ENCODE results near the gene F8. TPM values are rescaled to one million over a fixed set of nuclear protein-coding genes. Genes with fewer than 3 reads are reported as not detected.
A peak's percentile ranks its signal among the peaks of the same experiment; 100 is the strongest.

Gene F8
- total and polyA plus RNA-seq, 2 donors from 2014 or later, result 15.1 to 41.3 TPM

DNA sequence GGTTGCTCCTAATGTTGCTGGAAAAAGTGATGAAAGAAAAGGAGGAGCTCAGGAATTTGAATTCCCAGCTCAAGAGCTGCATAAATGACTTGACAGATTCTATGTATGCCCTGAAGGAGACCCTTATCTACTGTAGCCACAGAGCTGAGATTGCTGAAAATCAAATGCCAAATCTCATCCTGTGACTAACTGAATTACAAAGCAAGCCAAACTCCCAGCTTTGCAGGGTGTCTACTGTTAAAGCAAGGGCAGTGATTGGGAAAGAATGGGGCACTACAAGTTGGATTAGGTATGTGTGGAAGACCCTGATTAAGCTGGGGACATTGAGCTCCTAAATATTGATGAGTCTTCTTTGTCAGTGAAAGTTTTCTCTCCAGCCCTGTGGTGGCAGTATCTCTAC lies 167.3 kb downstream of the F8 start:
- DNase-seq (no peak), FAIRE-seq (no peak)
- no peak overlapping the region for H3K27ac ChIP-seq (ENCODE audit: low read depth in 2 of 2, low read length in 2 of 2)
- H3K36me3 ChIP-seq (ENCODE audit: control insufficient read depth in 2 of 3, insufficient read depth in 3 of 3, low read length in 3 of 3), result peaks cover 0 to 2% (median 0%) of the 10 kb centered on the region in 3 donors
- no peak overlapping the region for H3K9ac ChIP-seq (ENCODE audit: low read length in 3 of 3)
- intact Hi-C loops (cut with DNase I), result no loop called here
- no peaks in the 10 kb centered on the region for H3K9me3 ChIP-seq (ENCODE audit: control insufficient read depth in 2 of 3, insufficient read depth in 1 of 3, low read length in 3 of 3)
- TF ChIP-seq, protein P1, sequence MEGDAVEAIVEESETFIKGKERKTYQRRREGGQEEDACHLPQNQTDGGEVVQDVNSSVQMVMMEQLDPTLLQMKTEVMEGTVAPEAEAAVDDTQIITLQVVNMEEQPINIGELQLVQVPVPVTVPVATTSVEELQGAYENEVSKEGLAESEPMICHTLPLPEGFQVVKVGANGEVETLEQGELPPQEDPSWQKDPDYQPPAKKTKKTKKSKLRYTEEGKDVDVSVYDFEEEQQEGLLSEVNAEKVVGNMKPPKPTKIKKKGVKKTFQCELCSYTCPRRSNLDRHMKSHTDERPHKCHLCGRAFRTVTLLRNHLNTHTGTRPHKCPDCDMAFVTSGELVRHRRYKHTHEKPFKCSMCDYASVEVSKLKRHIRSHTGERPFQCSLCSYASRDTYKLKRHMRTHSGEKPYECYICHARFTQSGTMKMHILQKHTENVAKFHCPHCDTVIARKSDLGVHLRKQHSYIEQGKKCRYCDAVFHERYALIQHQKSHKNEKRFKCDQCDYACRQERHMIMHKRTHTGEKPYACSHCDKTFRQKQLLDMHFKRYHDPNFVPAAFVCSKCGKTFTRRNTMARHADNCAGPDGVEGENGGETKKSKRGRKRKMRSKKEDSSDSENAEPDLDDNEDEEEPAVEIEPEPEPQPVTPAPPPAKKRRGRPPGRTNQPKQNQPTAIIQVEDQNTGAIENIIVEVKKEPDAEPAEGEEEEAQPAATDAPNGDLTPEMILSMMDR (IDR thresholded peaks at IDR 0.05; ENCODE audit: borderline replicate concordance, extremely low read depth, insufficient read depth), result no peak
- H3K4me3 ChIP-seq (ENCODE audit: low read length in 3 of 3), result no peak overlapping the region
- H3K4me1 ChIP-seq (ENCODE audit: control insufficient read depth in 2 of 3, insufficient read depth in 2 of 3, low read depth in 1 of 3, low read length in 3 of 3), result no peaks in the 10 kb centered on the region
- no peaks in the 10 kb centered on the region for H3K27me3 ChIP-seq (ENCODE audit: control insufficient read depth, insufficient read depth, low read length)

DNA sequence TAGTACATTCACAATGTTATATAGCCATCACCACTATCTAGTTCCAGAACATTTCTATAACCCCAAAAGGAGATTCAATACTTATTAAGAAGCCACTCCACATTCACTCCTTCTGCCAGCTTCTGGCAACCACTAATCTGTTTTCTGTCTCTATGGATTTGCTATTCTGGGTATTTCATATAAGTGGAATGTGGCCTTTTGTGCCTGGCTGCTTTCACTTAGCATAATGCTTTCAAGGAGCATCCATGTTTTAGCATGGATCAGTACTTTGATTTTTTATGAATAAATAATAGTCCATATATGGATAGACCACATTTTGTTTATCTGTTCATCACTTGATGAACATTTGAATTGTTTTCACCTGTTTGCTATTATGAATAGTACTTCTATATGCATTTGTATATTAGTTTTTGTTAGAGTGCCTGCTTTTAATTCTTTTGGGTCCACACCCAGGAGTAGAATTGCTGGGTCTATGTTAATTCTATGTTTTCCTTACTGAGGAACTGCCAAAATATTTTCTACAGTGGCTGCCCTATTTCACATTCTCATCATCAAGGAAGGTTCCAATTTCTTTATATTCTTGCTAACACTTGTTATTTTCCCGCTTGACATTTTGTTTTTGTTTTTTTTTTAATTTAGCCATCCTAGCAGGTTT lies 171.4 kb downstream of the F8 start:
- intact Hi-C loops (cut with DNase I), result no loop called here
- TF ChIP-seq, protein P1 (IDR thresholded peaks at IDR 0.05; ENCODE audit: borderline replicate concordance, extremely low read depth, insufficient read depth), result no peak
- no peaks in the 10 kb centered on the region for H3K36me3 ChIP-seq (ENCODE audit: control insufficient read depth in 2 of 3, insufficient read depth in 3 of 3, low read length in 3 of 3)
- no peaks in the 10 kb centered on the region for H3K27me3 ChIP-seq (ENCODE audit: control insufficient read depth, insufficient read depth, low read length)
- H3K9me3 ChIP-seq (ENCODE audit: control insufficient read depth in 2 of 3, insufficient read depth in 1 of 3, low read length in 3 of 3), result no peaks in the 10 kb centered on the region
- FAIRE-seq (no peak), DNase-seq (no peak)
- H3K4me1 ChIP-seq (ENCODE audit: control insufficient read depth in 2 of 3, insufficient read depth in 2 of 3, low read depth in 1 of 3, low read length in 3 of 3), result no peaks in the 10 kb centered on the region
- no peak overlapping the region for H3K27ac ChIP-seq (ENCODE audit: low read depth in 2 of 2, low read length in 2 of 2)
- H3K4me3 ChIP-seq (ENCODE audit: low read length in 3 of 3), result no peak overlapping the region
- H3K9ac ChIP-seq (ENCODE audit: low read length in 3 of 3), result no peak overlapping the region

DNA sequence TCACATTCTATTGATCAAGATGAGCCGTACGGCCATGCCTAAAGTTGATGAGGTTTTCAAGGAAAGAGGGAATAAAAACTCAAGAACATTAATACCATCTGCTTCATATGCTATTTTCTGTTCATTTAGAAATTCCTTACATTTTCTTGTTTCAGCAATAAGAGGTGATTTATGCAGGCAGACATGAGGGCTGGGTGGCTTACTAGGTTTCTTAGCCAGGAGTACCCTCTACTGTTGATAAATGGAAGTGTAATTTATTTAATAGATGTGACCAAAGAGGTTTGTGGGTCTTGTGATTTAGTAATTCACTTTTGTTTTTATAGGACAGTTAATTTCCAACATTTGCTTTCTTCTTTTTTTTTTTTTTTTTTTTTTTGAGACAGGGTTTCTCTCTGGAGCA lies 181.7 kb downstream of the F8 start:
- Histone ChIP-seq H3K27ac (ENCODE audit: low read depth in 2 of 2, low read length in 2 of 2) (no peak overlapping the region), H3K27me3 (ENCODE audit: control insufficient read depth, insufficient read depth, low read length) (no peaks in the 10 kb centered on the region), H3K36me3 (ENCODE audit: control insufficient read depth in 2 of 3, insufficient read depth in 3 of 3, low read length in 3 of 3) (no peaks in the 10 kb centered on the region), H3K9ac (ENCODE audit: low read length in 3 of 3) (no peak overlapping the region), H3K9me3 (ENCODE audit: control insufficient read depth in 2 of 3, insufficient read depth in 1 of 3, low read length in 3 of 3) (no peaks in the 10 kb centered on the region), H3K4me1 (ENCODE audit: control insufficient read depth in 2 of 3, insufficient read depth in 2 of 3, low read depth in 1 of 3, low read length in 3 of 3) (no peaks in the 10 kb centered on the region), H3K4me3 (ENCODE audit: low read length in 3 of 3) (no peak overlapping the region)
- intact Hi-C loops (cut with DNase I), result no loop called here
- peak in 2 of 5 donors; percentile 14 to 51 for DNase-seq
- TF ChIP-seq, protein P1 (IDR thresholded peaks at IDR 0.05; ENCODE audit: borderline replicate concordance, extremely low read depth, insufficient read depth), result peak; percentile 44
- FAIRE-seq, result peak; percentile 85

DNA sequence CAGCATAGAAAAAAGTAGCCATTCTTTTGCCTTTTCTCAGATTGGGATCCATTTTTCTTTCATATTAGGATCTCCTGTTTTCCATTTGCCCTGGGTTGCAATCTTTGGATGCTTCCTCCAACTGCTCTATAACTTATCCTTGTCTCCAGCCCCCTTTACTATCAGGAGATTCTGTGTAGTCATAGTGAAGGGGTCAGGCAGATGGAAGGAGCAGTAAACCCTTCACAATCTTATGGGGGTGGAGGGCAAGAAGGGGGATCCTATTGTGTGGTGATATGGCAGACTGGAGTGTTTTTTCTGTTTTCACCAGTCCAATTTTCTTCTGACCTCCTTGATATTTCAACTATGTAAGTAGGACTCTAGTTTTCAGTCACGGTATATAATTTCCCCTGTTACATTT lies 186.4 kb downstream of the F8 start:
- FAIRE-seq (no peak), DNase-seq (no peak)
- Histone ChIP-seq H3K36me3 (ENCODE audit: control insufficient read depth in 2 of 3, insufficient read depth in 3 of 3, low read length in 3 of 3) (no peaks in the 10 kb centered on the region), H3K4me1 (ENCODE audit: control insufficient read depth in 2 of 3, insufficient read depth in 2 of 3, low read depth in 1 of 3, low read length in 3 of 3) (no peaks in the 10 kb centered on the region), H3K4me3 (ENCODE audit: low read length in 3 of 3) (no peak overlapping the region), H3K9ac (ENCODE audit: low read length in 3 of 3) (no peak overlapping the region), H3K9me3 (ENCODE audit: control insufficient read depth in 2 of 3, insufficient read depth in 1 of 3, low read length in 3 of 3) (no peaks in the 10 kb centered on the region), H3K27ac (ENCODE audit: low read depth in 2 of 2, low read length in 2 of 2) (no peak overlapping the region), H3K27me3 (ENCODE audit: control insufficient read depth, insufficient read depth, low read length) (no peaks in the 10 kb centered on the region)
- intact Hi-C loops (cut with DNase I), result no loop called here
- TF ChIP-seq, protein P1 (IDR thresholded peaks at IDR 0.05; ENCODE audit: borderline replicate concordance, extremely low read depth, insufficient read depth), result no peak

All from kidney (tissue), 14 donors.